Measurements from ENCODE around the gene PER2.

The PER2 gene

GRCh38 chr2:238227587-238228032 is 60.8 kb downstream of the PER2 start:
- TF ChIP-seq CTCF (IDR thresholded peaks at IDR 0.05; ENCODE audit: insufficient read depth, low read length), result no peak
- no peak overlapping the region for H3K4me3 ChIP-seq (replicated peaks; ENCODE audit: insufficient read depth, low read length)
- no peak for DNase-seq (ENCODE audit: low read depth in 1 of 2, low spot score in 1 of 2)
- no peaks in the 10 kb centered on the region for H3K27me3 ChIP-seq (ENCODE audit: insufficient read depth, poor library complexity, severe bottlenecking)
- no peak overlapping the region for H3K27ac ChIP-seq (replicated peaks)

DNA sequence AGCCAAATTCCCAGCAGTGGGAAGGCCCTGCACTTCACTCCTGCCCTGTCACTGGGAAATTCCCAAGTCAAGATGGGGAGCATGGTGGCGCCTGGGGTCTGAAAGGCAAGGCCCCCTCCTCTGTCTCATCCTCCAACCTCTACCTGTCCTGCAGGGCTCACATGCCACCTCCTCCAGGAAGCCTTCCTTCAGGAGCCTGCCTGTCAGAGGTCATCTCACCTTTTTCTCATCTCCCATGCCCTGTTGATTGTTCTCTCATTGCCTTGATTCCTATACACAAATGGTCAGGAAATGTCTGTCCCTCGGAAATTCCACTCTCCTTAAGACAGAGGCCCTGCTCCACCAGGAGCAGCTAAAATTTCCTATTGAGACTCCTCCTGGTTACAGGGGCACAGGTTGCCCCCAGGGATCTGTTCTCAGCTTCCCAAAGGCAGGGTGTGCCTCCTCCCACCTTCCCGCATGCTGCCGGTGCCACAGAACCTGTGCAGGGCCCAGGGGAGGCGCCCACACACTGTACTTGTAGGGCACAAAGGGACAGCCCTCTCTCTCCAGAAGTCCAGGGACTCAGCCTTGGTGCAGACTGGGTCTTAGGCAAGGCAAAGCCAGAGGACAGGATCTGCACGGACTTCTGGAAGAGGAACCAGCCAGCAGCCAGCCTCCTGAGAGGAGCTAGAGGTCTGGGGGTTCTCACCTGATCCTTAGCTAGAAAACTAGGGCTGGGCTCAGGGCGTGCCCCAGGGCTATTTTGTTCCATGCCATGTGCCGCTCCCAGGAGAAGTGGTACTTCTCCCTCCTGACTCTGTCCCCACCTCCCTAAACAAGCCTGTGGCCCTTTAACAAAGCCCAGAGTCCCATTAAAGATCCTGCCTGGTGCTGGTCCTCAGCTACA is 61.5 kb downstream of the PER2 start:
- H3K27ac ChIP-seq (replicated peaks), result no peak overlapping the region
- no peak overlapping the region for H3K4me3 ChIP-seq (replicated peaks; ENCODE audit: insufficient read depth, low read length)
- DNase-seq (ENCODE audit: low read depth in 1 of 2, low spot score in 1 of 2), result no peak
- TF ChIP-seq POLR2AphosphoS5 (IDR thresholded peaks at IDR 0.05; ENCODE audit: low read depth), result no peak
- TF ChIP-seq GABPA (IDR thresholded peaks at IDR 0.05; ENCODE audit: low read depth), result no peak
- TF ChIP-seq, protein P1, sequence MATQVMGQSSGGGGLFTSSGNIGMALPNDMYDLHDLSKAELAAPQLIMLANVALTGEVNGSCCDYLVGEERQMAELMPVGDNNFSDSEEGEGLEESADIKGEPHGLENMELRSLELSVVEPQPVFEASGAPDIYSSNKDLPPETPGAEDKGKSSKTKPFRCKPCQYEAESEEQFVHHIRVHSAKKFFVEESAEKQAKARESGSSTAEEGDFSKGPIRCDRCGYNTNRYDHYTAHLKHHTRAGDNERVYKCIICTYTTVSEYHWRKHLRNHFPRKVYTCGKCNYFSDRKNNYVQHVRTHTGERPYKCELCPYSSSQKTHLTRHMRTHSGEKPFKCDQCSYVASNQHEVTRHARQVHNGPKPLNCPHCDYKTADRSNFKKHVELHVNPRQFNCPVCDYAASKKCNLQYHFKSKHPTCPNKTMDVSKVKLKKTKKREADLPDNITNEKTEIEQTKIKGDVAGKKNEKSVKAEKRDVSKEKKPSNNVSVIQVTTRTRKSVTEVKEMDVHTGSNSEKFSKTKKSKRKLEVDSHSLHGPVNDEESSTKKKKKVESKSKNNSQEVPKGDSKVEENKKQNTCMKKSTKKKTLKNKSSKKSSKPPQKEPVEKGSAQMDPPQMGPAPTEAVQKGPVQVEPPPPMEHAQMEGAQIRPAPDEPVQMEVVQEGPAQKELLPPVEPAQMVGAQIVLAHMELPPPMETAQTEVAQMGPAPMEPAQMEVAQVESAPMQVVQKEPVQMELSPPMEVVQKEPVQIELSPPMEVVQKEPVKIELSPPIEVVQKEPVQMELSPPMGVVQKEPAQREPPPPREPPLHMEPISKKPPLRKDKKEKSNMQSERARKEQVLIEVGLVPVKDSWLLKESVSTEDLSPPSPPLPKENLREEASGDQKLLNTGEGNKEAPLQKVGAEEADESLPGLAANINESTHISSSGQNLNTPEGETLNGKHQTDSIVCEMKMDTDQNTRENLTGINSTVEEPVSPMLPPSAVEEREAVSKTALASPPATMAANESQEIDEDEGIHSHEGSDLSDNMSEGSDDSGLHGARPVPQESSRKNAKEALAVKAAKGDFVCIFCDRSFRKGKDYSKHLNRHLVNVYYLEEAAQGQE (IDR thresholded peaks at IDR 0.05; ENCODE audit: insufficient replicate concordance, low read depth), result no peak
- TF ChIP-seq CTCF (IDR thresholded peaks at IDR 0.05; ENCODE audit: insufficient read depth, low read length), result no peak
- TF ChIP-seq SPI1 (IDR thresholded peaks at IDR 0.05; ENCODE audit: borderline replicate concordance, low read depth), result no peak
- H3K27me3 ChIP-seq (ENCODE audit: insufficient read depth, poor library complexity, severe bottlenecking), result no peaks in the 10 kb centered on the region

GRCh38 chr2:238225911-238226697 is 62.3 kb downstream of the PER2 start:
- no peak for DNase-seq (ENCODE audit: low read depth in 1 of 2, low spot score in 1 of 2)
- Histone ChIP-seq H3K27me3 (ENCODE audit: insufficient read depth, poor library complexity, severe bottlenecking) (no peaks in the 10 kb centered on the region), H3K27ac (replicated peaks) (no peak overlapping the region), H3K4me3 (replicated peaks; ENCODE audit: insufficient read depth, low read length) (no peak overlapping the region)
- TF ChIP-seq POLR2AphosphoS5 (IDR thresholded peaks at IDR 0.05; ENCODE audit: low read depth), result no peak
- TF ChIP-seq GABPA (IDR thresholded peaks at IDR 0.05; ENCODE audit: low read depth), result no peak
- no peak for TF ChIP-seq SPI1 (IDR thresholded peaks at IDR 0.05; ENCODE audit: borderline replicate concordance, low read depth)
- TF ChIP-seq, protein P1 (IDR thresholded peaks at IDR 0.05; ENCODE audit: insufficient replicate concordance, low read depth), result no peak
- no peak for TF ChIP-seq CTCF (IDR thresholded peaks at IDR 0.05; ENCODE audit: insufficient read depth, low read length)

Measured in HL-60 (cell line).